ENCODE measurements around the gene CPA4. TPM values are rescaled to one million over a fixed set of nuclear protein-coding genes. Genes with fewer than 3 reads are reported as not detected.

CPA4 gene
- total and polyA plus RNA-seq, 4 donors = 0.03 to 0.05 TPM; not detected in 2

DNA sequence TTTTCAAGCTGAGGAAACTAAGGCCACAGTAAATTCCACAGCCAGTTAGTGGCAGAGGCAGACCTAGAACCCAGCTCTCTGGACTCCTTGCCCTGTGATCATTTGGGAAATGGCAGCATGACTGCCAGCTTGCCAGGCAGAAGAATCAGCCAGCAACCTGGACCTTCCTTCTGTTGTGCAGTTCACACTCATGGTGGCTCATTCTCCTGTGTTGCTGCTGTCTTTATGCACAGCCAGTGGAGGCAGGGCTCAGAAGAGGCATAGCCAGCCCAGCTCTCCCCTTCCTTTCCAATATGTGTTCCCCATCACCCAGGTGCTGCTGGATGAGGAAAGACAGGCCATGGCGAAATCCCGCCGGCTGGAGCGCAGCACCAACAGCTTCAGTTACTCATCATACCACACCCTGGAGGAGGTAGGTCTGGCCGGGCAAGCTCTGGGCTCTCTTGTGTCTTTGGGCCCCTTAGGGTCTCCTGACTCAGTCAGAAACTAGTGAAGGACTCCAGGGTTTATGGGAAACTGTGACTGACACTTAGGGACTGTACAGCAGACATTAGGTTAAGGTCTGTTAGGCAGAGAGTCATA, 66.4 kb downstream of the CPA4 start:
- H3K9ac ChIP-seq (ENCODE audit: low read depth in 1 of 2, low read length in 2 of 2) = no peak overlapping the region
- 92% methylated on average over 5 of the region's 5 CpGs for whole genome bisulfite sequencing
- H3K36me3 ChIP-seq (ENCODE audit: control insufficient read depth in 4 of 4, insufficient read depth in 3 of 4, low read depth in 1 of 4, low read length in 3 of 4) = no peaks in the 10 kb centered on the region
- no peak for DNase-seq (ENCODE audit: low spot score)
- no peak overlapping the region for H3K27ac ChIP-seq (ENCODE audit: low read depth in 1 of 2, low read length in 2 of 2)
- H3K27me3 ChIP-seq (ENCODE audit: control insufficient read depth in 4 of 4, insufficient read depth in 4 of 4, low read length in 3 of 4) = no peaks in the 10 kb centered on the region
- H3K4me1 ChIP-seq (ENCODE audit: control insufficient read depth in 4 of 4, insufficient read depth in 4 of 4, low read length in 3 of 4) = no peaks in the 10 kb centered on the region
- H3K4me3 ChIP-seq (ENCODE audit: low read depth in 1 of 3, low read length in 3 of 3) = no peak overlapping the region
- peaks cover 3 to 11% (median 5%) of the 10 kb centered on the region in 4 donors for H3K9me3 ChIP-seq (ENCODE audit: control insufficient read depth in 4 of 4, low read length in 3 of 4)
- no peak for TF ChIP-seq NR2F2 (IDR thresholded peaks at IDR 0.05)
- no peak for TF ChIP-seq SP1 (IDR thresholded peaks at IDR 0.05)

DNA sequence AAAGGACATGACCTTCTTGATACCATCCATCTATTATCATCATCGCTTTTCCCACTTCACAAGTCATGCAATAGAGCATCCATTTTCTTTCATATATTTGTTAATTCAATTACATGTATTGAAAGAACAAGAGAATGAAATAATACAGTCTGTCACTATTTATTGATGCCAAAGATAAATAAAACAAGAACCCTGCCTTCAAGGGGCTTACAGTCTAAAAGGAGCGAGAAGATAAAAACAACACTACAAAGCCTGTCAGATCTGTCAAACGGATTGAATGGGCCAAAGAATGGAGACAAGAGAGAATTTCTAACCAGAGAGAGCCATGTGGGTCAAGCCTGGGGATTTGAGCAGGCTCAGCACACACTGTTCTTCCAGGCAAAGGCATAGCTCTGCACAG, 67.6 kb downstream of the CPA4 start:
- Histone ChIP-seq H3K27me3 (ENCODE audit: control insufficient read depth in 4 of 4, insufficient read depth in 4 of 4, low read length in 3 of 4) (no peaks in the 10 kb centered on the region), H3K9me3 (ENCODE audit: control insufficient read depth in 4 of 4, low read length in 3 of 4) (peaks cover 3 to 11% (median 5%) of the 10 kb centered on the region in 4 donors), H3K36me3 (ENCODE audit: control insufficient read depth in 4 of 4, insufficient read depth in 3 of 4, low read depth in 1 of 4, low read length in 3 of 4) (no peaks in the 10 kb centered on the region), H3K27ac (ENCODE audit: low read depth in 1 of 2, low read length in 2 of 2) (no peak overlapping the region), H3K9ac (ENCODE audit: low read depth in 1 of 2, low read length in 2 of 2) (no peak overlapping the region), H3K4me1 (ENCODE audit: control insufficient read depth in 4 of 4, insufficient read depth in 4 of 4, low read length in 3 of 4) (no peaks in the 10 kb centered on the region), H3K4me3 (ENCODE audit: low read depth in 1 of 3, low read length in 3 of 3) (no peak overlapping the region)
- 90% methylated on average over 3 of the region's 3 CpGs for WGBS
- DNase-seq (ENCODE audit: low spot score) = no peak
- TF ChIP-seq, protein P1, sequence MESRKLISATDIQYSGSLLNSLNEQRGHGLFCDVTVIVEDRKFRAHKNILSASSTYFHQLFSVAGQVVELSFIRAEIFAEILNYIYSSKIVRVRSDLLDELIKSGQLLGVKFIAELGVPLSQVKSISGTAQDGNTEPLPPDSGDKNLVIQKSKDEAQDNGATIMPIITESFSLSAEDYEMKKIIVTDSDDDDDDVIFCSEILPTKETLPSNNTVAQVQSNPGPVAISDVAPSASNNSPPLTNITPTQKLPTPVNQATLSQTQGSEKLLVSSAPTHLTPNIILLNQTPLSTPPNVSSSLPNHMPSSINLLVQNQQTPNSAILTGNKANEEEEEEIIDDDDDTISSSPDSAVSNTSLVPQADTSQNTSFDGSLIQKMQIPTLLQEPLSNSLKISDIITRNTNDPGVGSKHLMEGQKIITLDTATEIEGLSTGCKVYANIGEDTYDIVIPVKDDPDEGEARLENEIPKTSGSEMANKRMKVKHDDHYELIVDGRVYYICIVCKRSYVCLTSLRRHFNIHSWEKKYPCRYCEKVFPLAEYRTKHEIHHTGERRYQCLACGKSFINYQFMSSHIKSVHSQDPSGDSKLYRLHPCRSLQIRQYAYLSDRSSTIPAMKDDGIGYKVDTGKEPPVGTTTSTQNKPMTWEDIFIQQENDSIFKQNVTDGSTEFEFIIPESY (IDR thresholded peaks at IDR 0.05) = no peak
- TF ChIP-seq, protein P2, sequence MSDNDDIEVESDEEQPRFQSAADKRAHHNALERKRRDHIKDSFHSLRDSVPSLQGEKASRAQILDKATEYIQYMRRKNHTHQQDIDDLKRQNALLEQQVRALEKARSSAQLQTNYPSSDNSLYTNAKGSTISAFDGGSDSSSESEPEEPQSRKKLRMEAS (IDR thresholded peaks at IDR 0.05) = no peak

GRCh38 chr7:130361681-130362080, 68.7 kb downstream of the CPA4 start:
- no peak overlapping the region for H3K27ac ChIP-seq (ENCODE audit: low read depth in 1 of 2, low read length in 2 of 2)
- no peak for DNase-seq (ENCODE audit: low spot score)
- no peak overlapping the region for H3K9ac ChIP-seq (ENCODE audit: low read depth in 1 of 2, low read length in 2 of 2)
- 88% methylated on average over 7 of the region's 7 CpGs for WGBS
- TF ChIP-seq RXRA (IDR thresholded peaks at IDR 0.05) (no peak), HNF4A (conservative IDR thresholded peaks at IDR 0.05) (no peak), GABPA (IDR thresholded peaks at IDR 0.05 in 1 of 2, conservative IDR thresholded peaks at IDR 0.05 in 1 of 2) (no peak), REST (IDR thresholded peaks at IDR 0.05) (no peak)
- TF ChIP-seq, protein P2 (IDR thresholded peaks at IDR 0.05) = no peak
- TF ChIP-seq, protein P3, sequence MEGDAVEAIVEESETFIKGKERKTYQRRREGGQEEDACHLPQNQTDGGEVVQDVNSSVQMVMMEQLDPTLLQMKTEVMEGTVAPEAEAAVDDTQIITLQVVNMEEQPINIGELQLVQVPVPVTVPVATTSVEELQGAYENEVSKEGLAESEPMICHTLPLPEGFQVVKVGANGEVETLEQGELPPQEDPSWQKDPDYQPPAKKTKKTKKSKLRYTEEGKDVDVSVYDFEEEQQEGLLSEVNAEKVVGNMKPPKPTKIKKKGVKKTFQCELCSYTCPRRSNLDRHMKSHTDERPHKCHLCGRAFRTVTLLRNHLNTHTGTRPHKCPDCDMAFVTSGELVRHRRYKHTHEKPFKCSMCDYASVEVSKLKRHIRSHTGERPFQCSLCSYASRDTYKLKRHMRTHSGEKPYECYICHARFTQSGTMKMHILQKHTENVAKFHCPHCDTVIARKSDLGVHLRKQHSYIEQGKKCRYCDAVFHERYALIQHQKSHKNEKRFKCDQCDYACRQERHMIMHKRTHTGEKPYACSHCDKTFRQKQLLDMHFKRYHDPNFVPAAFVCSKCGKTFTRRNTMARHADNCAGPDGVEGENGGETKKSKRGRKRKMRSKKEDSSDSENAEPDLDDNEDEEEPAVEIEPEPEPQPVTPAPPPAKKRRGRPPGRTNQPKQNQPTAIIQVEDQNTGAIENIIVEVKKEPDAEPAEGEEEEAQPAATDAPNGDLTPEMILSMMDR (IDR thresholded peaks at IDR 0.05; ENCODE audit: low read depth, low read length, missing input control) = no peak
- no peaks in the 10 kb centered on the region for H3K27me3 ChIP-seq (ENCODE audit: control insufficient read depth in 4 of 4, insufficient read depth in 4 of 4, low read length in 3 of 4)
- no peaks in the 10 kb centered on the region for H3K36me3 ChIP-seq (ENCODE audit: control insufficient read depth in 4 of 4, insufficient read depth in 3 of 4, low read depth in 1 of 4, low read length in 3 of 4)
- no peaks in the 10 kb centered on the region for H3K4me1 ChIP-seq (ENCODE audit: control insufficient read depth in 4 of 4, insufficient read depth in 4 of 4, low read length in 3 of 4)
- H3K4me3 ChIP-seq (ENCODE audit: low read depth in 1 of 3, low read length in 3 of 3) = no peak overlapping the region
- H3K9me3 ChIP-seq (ENCODE audit: control insufficient read depth in 4 of 4, low read length in 3 of 4) = peaks cover 3 to 11% (median 5%) of the 10 kb centered on the region in 4 donors

Measured in liver (tissue), 9 donors.